ENCODE results near the gene MFAP1. TPM values are rescaled to one million over a fixed set of nuclear protein-coding genes. Genes with fewer than 3 reads are reported as not detected.

Gene MFAP1
- total RNA-seq, 1 experiment from 2014 or later = 44.7 TPM

DNA sequence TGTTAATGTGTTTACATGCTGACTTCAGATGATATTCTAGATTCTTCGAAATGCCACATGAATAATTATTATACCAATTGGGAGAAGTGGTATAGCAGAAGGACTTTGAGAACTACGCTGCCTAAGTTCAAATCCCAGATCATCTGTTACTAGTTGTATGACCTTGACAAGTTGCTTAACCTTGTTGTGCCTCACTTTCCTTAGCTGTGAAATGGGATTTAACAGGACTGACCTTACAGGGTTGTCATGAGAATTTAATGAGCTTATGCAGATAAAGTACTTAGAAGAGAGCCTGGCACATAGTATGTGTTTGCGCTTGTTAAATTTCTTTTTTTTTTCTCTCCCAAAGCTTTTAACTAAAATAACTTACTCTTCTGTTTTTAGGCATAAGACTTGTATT lies 26.8 kb upstream of the MFAP1 start:
- no peaks in the 10 kb centered on the region for H3K9me3 Mint-ChIP-seq
- Histone ChIP-seq H3K4ac (ENCODE audit: low read depth, low read length) (no peak overlapping the region), H3K4me2 (ENCODE audit: insufficient read depth, insufficient read length, low read length) (no peak overlapping the region), H3K18ac (ENCODE audit: insufficient read length, low read depth, low read length) (no peak overlapping the region), H2BK5ac (ENCODE audit: insufficient read length, low read length) (no peak overlapping the region), H4K20me1 (ENCODE audit: control insufficient read depth, insufficient read depth, insufficient read length) (no peaks in the 10 kb centered on the region), H3K27me3 (ENCODE audit: insufficient read depth, low read length) (no peaks in the 10 kb centered on the region), H4K91ac (ENCODE audit: insufficient read length, low read depth, low read length) (no peak overlapping the region), H3K23ac (ENCODE audit: insufficient read length, low read depth, low read length) (no peak overlapping the region), H3K79me2 (ENCODE audit: insufficient read depth, low read length) (no peaks in the 10 kb centered on the region), H3K9ac (ENCODE audit: extremely low read depth, insufficient read length, low read length) (no peak overlapping the region), H3K23me2 (ENCODE audit: insufficient read length, low read depth, low read length, poor library complexity, severe bottlenecking) (no peaks in the 10 kb centered on the region), H3K4me1 (ENCODE audit: insufficient read depth, low read length) (no peaks in the 10 kb centered on the region), H2AFZ (ENCODE audit: low read length) (no peak overlapping the region), H3K79me1 (ENCODE audit: insufficient read depth, low read depth, low read length, poor library complexity, severe bottlenecking) (no peaks in the 10 kb centered on the region), H3K14ac (ENCODE audit: insufficient read depth, low read length) (no peak overlapping the region), H4K8ac (replicated peaks; ENCODE audit: insufficient read length, low read depth, low read length) (no peak overlapping the region), H3T11ph (ENCODE audit: low read length) (no peak overlapping the region), H3K9me3 (ENCODE audit: control insufficient read depth, low read depth, low read length) (no peaks in the 10 kb centered on the region), H3K56ac (ENCODE audit: insufficient read length, low read depth, low read length) (no peak overlapping the region), H2BK120ac (ENCODE audit: low read depth, low read length, poor library complexity, severe bottlenecking) (no peak overlapping the region), H2AK5ac (ENCODE audit: insufficient read length, low read length) (no peak overlapping the region), H2BK20ac (ENCODE audit: low read depth, low read length, poor library complexity, severe bottlenecking) (no peak overlapping the region), H2BK12ac (ENCODE audit: insufficient read length, low read depth, low read length) (no peak overlapping the region), H2BK15ac (ENCODE audit: low read depth, low read length) (no peak overlapping the region), H3K27ac (ENCODE audit: insufficient read length, low read depth, low read length) (no peak overlapping the region), H4K5ac (ENCODE audit: insufficient read length, low read depth, low read length) (no peak overlapping the region)
- H3K36me3 Mint-ChIP-seq (ENCODE audit: insufficient read depth in 1 of 3, low read depth in 3 of 3) = peaks cover 14 to 47% (median 44%) of the 10 kb centered on the region in 3 experiments; a peak in 6 of 7 replicates
- no peak overlapping the region for H3K27ac Mint-ChIP-seq
- no peak overlapping the region for H3K4me3 Mint-ChIP-seq
- no peak for TF ChIP-seq CTCF (conservative IDR thresholded peaks at IDR 0.05)
- no peaks in the 10 kb centered on the region for H3K4me1 Mint-ChIP-seq
- no peak for DNase-seq
- H3K27me3 Mint-ChIP-seq (ENCODE audit: low read depth) = no peaks in the 10 kb centered on the region
- whole genome bisulfite sequencing (ENCODE audit: extremely low coverage, insufficient read length, low lambda C conversion rate) = no CpG with 5 or more reads among the region's 3 CpGs

All from H9 (cell line).